ENCODE results near the gene TP53. TPM values are rescaled to one million over a fixed set of nuclear protein-coding genes. Genes with fewer than 3 reads are reported as not detected.

Gene TP53
- total RNA-seq, 1 donor from 2014 or later: 217 TPM

GRCh38 chr17:7711051-7711755 is 23.9 kb upstream of the TP53 start:
- Mint-ChIP-seq H3K9me3 (no peaks in the 10 kb centered on the region), H3K27ac (no peak overlapping the region), H3K4me3 (no peak overlapping the region), H3K4me1 (peaks cover 6% of the 10 kb centered on the region), H3K27me3 (peaks cover 61% of the 10 kb centered on the region), H3K36me3 (ENCODE audit: low read depth) (no peaks in the 10 kb centered on the region)
- ATAC-seq (ENCODE audit: low read depth) (no peak), DNase-seq (no peak)
- CTCF ChIA-PET: no interaction called here
- no peak for TF ChIP-seq CTCF (IDR thresholded peaks at IDR 0.05)
- intact Hi-C loops (cut with micrococcal nuclease): no loop called here
- POLR2A ChIA-PET: interaction anchor here (1.4 kb wide), 1 partner anchor 24 kb away, joined by 3 read pairs; the partner anchor contains the start of gene TP53

- ATAC-seq (ENCODE audit: low read depth) (no peak), DNase-seq (no peak)
- H3K36me3 Mint-ChIP-seq (ENCODE audit: low read depth): no peaks in the 10 kb centered on the region
- peaks cover 12% of the 10 kb centered on the region for H3K4me1 Mint-ChIP-seq
- H3K9me3 Mint-ChIP-seq: no peaks in the 10 kb centered on the region
- CTCF ChIA-PET: no interaction called here
- intact Hi-C loops (cut with micrococcal nuclease): no loop called here
- no peak for TF ChIP-seq CTCF (IDR thresholded peaks at IDR 0.05)
- no peak overlapping the region for H3K4me3 Mint-ChIP-seq
- no peak overlapping the region for H3K27ac Mint-ChIP-seq
- POLR2A ChIA-PET: interaction anchor here (1.4 kb wide), 1 partner anchor 23 kb away, joined by 3 read pairs; the partner anchor contains the start of gene TP53
- H3K27me3 Mint-ChIP-seq: peaks cover 58% of the 10 kb centered on the region
Measured at GRCh38 chr17:7710301-7710700, 23.0 kb upstream of the TP53 start.

- intact Hi-C loops (cut with micrococcal nuclease): no loop called here
- CTCF ChIA-PET: no interaction called here
- POLR2A ChIA-PET: no interaction called here
Measured at GRCh38 chr17:7709031-7709430, 21.7 kb upstream of the TP53 start.

GRCh38 chr17:7707858-7708750 is 20.8 kb upstream of the TP53 start:
- peaks cover 60% of the 10 kb centered on the region for H3K27me3 Mint-ChIP-seq
- H3K36me3 Mint-ChIP-seq (ENCODE audit: low read depth): peaks cover 4% of the 10 kb centered on the region
- ChIA-PET CTCF (no interaction called here), POLR2A (no interaction called here)
- peaks cover 27% of the 10 kb centered on the region for H3K4me1 Mint-ChIP-seq
- H3K9me3 Mint-ChIP-seq: no peaks in the 10 kb centered on the region
- no peak for DNase-seq
- no peak overlapping the region for H3K27ac Mint-ChIP-seq
- TF ChIP-seq CTCF (IDR thresholded peaks at IDR 0.05): no peak
- no peak overlapping the region for H3K4me3 Mint-ChIP-seq
- intact Hi-C loops (cut with micrococcal nuclease): no loop called here
- no peak for ATAC-seq (ENCODE audit: low read depth)

More at GRCh38 chr17:7709031-7709430, 21.7 kb upstream of the TP53 start:
- Mint-ChIP-seq H3K4me1 (peaks cover 19% of the 10 kb centered on the region), H3K27me3 (peaks cover 58% of the 10 kb centered on the region), H3K4me3 (no peak overlapping the region), H3K36me3 (ENCODE audit: low read depth) (no peaks in the 10 kb centered on the region), H3K27ac (no peak overlapping the region), H3K9me3 (no peaks in the 10 kb centered on the region)
- ATAC-seq (ENCODE audit: low read depth) (no peak), DNase-seq (no peak)
- no peak for TF ChIP-seq CTCF (IDR thresholded peaks at IDR 0.05)

- ChIA-PET POLR2A (no interaction called here), CTCF (no interaction called here)
- no peak overlapping the region for H3K4me3 Mint-ChIP-seq
- peaks cover 10% of the 10 kb centered on the region for H3K36me3 Mint-ChIP-seq (ENCODE audit: low read depth)
- no peak overlapping the region for H3K27ac Mint-ChIP-seq
- no peak for ATAC-seq (ENCODE audit: low read depth)
- no peaks in the 10 kb centered on the region for H3K9me3 Mint-ChIP-seq
- DNase-seq: no peak
- TF ChIP-seq CTCF (IDR thresholded peaks at IDR 0.05): no peak
- H3K4me1 Mint-ChIP-seq: peaks cover 27% of the 10 kb centered on the region
- intact Hi-C loops (cut with micrococcal nuclease): no loop called here
- H3K27me3 Mint-ChIP-seq: peaks cover 55% of the 10 kb centered on the region
Measured at GRCh38 chr17:7707446-7707845, 20.2 kb upstream of the TP53 start.

Measured in activated B cell treated with CpG ODN at 0.5 μM for 24 hours (primary cell).